ENCODE results near the gene OR2V2.

DNA sequence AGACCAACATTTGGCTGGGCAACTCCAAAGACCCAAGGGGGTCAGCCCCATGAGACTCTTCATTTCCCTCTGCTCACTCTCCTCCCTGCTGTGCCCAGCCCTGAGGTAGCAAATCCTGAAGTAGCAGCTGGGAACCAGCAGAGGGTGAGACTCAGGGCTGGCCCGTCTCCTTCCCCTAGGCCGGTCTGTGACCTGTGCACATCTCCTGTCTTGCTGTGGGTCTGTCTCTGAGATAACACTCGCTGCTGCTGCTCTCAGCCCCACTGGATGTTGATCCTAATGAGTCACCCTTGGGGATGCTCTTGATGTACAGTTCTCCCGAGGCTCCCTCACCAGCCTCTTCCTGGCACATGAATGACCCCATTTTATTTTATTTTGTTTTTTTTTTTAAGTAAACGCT is 9.1 kb upstream of the OR2V2 start:
- TF ChIP-seq, protein P1, sequence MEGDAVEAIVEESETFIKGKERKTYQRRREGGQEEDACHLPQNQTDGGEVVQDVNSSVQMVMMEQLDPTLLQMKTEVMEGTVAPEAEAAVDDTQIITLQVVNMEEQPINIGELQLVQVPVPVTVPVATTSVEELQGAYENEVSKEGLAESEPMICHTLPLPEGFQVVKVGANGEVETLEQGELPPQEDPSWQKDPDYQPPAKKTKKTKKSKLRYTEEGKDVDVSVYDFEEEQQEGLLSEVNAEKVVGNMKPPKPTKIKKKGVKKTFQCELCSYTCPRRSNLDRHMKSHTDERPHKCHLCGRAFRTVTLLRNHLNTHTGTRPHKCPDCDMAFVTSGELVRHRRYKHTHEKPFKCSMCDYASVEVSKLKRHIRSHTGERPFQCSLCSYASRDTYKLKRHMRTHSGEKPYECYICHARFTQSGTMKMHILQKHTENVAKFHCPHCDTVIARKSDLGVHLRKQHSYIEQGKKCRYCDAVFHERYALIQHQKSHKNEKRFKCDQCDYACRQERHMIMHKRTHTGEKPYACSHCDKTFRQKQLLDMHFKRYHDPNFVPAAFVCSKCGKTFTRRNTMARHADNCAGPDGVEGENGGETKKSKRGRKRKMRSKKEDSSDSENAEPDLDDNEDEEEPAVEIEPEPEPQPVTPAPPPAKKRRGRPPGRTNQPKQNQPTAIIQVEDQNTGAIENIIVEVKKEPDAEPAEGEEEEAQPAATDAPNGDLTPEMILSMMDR (IDR thresholded peaks at IDR 0.05; ENCODE audit: extremely low read depth in 1 of 2, insufficient read depth in 1 of 2, low read depth in 1 of 2, low read length in 2 of 2): no peak
- TF ChIP-seq MAX (IDR thresholded peaks at IDR 0.05; ENCODE audit: insufficient read depth, insufficient read length): no peak
- TF ChIP-seq POLR2AphosphoS5 (IDR thresholded peaks at IDR 0.05; ENCODE audit: insufficient read depth, low read depth, low read length): no peak
- TF ChIP-seq POLR2A (IDR thresholded peaks at IDR 0.05; ENCODE audit: low read depth, low read length): no peak
- no peak for TF ChIP-seq FOS (IDR thresholded peaks at IDR 0.05; ENCODE audit: borderline replicate concordance, insufficient read depth, low read length)
- TF ChIP-seq EZH2 (IDR thresholded peaks at IDR 0.05; ENCODE audit: borderline replicate concordance, low read depth, low read length, severe bottlenecking): no peak
- TF ChIP-seq MYC (IDR thresholded peaks at IDR 0.05; ENCODE audit: low read depth, low read length): no peak
- no peak for TF ChIP-seq JUN (IDR thresholded peaks at IDR 0.05; ENCODE audit: borderline replicate concordance, insufficient read depth, insufficient read length, low read depth)
- TF ChIP-seq GATA2 (IDR thresholded peaks at IDR 0.05; ENCODE audit: insufficient read depth, insufficient read length, low read depth, low read length): no peak

Measured in endothelial cell of umbilical vein (primary cell).